Cardiac muscle cell (in vitro differentiated cells and primary cell): ENCODE results near the gene NTNG1. TPM values are rescaled to one million over a fixed set of nuclear protein-coding genes. Genes with fewer than 3 reads are reported as not detected.
A peak's percentile ranks its signal among the peaks of the same experiment; 100 is the strongest.
"Not testable (repeated sequence)": the region's sequence is repeated elsewhere in the genome, so short reads cannot be mapped to it uniquely, and the experiment has no call there.

Source experiments
- DNase-seq, 2 donors: peaks; one replicate each; pipeline versions ENCODE4 v3.0.0 to v3.0.0-alpha.2; 2010 to 2017; ENCODE audit warnings: low read depth in 1 of 2, low spot score in 1 of 2
- H3K27ac ChIP-seq: fragments of 200-600 bp; sonication (generic); 2 replicates; pipeline ENCODE4 v1.5.1; 2016
- H3K27me3 ChIP-seq: fragments of 200-600 bp; sonication (generic); 2 replicates; pipeline ENCODE4 v1.6.0; 2016; ENCODE audit warnings: control low read depth
- H3K36me3 ChIP-seq: fragments of 200-600 bp; sonication (generic); 2 replicates; pipeline ENCODE4 v1.5.1; 2016; ENCODE audit warnings: control low read depth
- H3K4me1 ChIP-seq: fragments of 200-600 bp; sonication (generic); 2 replicates; pipeline ENCODE4 v1.8.1; 2017; ENCODE audit warnings: low read depth, mild to moderate bottlenecking, mixed run types
- H3K4me3 ChIP-seq: fragments of 200-600 bp; sonication (generic); 2 replicates; pipeline ENCODE4 v1.5.1; 2016; ENCODE audit warnings: mild to moderate bottlenecking
- H3K9me3 ChIP-seq: fragments of 200-600 bp; sonication (generic); 2 replicates; pipeline ENCODE4 v1.5.1; 2017; ENCODE audit warnings: low read depth, mild to moderate bottlenecking, control low read depth
- polyA plus RNA-seq: library from polyadenylated mRNA; unstranded; fragments of >200 nt; fragmentation: Nextera tagmentation; extraction: Ambion mirVana; gene quantifications from 2 replicates; pipeline ENCODE4 v1.2.1, GENCODE V29; 2016
- total RNA-seq: library from RNA; depleted of rRNA; stranded (reverse); fragments of >200 nt; gene quantifications from 2 replicates; pipeline ENCODE4 v1.2.3, GENCODE V29; 2016
- TF ChIP-seq, protein P1 (sequence below): IDR thresholded peaks from 2 replicates; pipeline ENCODE4 v1.5.1; 2012; ENCODE audit warnings: low read depth, mild to moderate bottlenecking, low read length

Gene NTNG1
- total RNA-seq: 0.12 and 0.28 TPM in 2 replicates
- polyA plus RNA-seq: not detected in 2 replicates

DNA sequence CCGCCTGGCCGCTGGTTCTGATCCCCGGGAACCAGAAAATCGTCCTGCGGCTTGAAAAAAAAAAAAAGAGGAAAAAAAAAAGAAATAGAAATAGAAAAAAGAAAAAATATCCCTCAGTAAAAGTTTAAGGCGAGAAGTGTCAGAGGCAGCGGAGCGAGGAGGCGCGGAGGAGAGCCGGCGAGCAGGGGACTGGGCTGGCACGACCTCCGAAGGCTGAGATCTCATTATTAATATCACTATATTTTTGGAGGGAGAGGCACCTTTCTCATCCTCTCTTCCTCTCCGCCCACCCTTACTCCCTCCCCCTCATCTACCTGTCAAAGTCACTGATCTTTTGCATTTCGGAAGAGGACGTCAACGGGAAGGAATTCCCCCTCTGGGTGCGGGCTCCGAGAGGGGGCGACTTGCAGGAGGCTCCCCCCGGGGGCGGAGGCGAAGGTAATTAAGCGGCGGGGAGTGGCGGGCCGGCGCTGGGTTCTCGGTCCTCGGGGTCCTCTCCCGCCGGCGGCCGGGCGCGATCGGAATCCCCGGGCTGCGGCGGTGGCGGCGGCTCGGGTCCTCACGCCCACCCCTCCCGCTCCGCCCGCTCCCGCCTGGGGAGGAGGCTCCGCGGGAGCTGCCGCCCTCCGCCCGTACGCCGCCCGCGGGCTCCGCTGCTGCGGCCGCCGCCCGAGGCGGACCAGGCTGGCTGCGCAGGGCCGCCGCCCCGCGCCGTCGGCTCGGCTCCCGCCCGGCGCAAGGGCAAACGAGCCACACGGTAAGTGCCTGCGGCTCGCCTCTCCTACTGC lies at the start of gene NTNG1:
Gene NTNG1, plus strand, starts transcription at position 337 of the 788 bp plus-strand sequence.
- TF ChIP-seq, protein P1, sequence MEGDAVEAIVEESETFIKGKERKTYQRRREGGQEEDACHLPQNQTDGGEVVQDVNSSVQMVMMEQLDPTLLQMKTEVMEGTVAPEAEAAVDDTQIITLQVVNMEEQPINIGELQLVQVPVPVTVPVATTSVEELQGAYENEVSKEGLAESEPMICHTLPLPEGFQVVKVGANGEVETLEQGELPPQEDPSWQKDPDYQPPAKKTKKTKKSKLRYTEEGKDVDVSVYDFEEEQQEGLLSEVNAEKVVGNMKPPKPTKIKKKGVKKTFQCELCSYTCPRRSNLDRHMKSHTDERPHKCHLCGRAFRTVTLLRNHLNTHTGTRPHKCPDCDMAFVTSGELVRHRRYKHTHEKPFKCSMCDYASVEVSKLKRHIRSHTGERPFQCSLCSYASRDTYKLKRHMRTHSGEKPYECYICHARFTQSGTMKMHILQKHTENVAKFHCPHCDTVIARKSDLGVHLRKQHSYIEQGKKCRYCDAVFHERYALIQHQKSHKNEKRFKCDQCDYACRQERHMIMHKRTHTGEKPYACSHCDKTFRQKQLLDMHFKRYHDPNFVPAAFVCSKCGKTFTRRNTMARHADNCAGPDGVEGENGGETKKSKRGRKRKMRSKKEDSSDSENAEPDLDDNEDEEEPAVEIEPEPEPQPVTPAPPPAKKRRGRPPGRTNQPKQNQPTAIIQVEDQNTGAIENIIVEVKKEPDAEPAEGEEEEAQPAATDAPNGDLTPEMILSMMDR: no peak
- Histone ChIP-seq H3K4me1 (no peaks in the 10 kb centered on the region), H3K4me3 (peak within 1 kb of the TSS; percentile 27), H3K36me3 (no peaks in the 10 kb centered on the region), H3K27me3 (peaks cover 54% of the 10 kb centered on the region), H3K9me3 (no peaks in the 10 kb centered on the region), H3K27ac (no peak within 1 kb of the TSS)
- DNase-seq: peak; percentile 8 to 43

GRCh38 chr1:107091418-107091817 lies 49.4 kb upstream of the NTNG1 start:
- Histone ChIP-seq H3K4me3 (no peak overlapping the region), H3K9me3 (no peaks in the 10 kb centered on the region), H3K27me3 (no peaks in the 10 kb centered on the region), H3K4me1 (no peaks in the 10 kb centered on the region), H3K27ac (no peak overlapping the region), H3K36me3 (no peaks in the 10 kb centered on the region)
- no peak for DNase-seq
- TF ChIP-seq, protein P1: no peak

DNA sequence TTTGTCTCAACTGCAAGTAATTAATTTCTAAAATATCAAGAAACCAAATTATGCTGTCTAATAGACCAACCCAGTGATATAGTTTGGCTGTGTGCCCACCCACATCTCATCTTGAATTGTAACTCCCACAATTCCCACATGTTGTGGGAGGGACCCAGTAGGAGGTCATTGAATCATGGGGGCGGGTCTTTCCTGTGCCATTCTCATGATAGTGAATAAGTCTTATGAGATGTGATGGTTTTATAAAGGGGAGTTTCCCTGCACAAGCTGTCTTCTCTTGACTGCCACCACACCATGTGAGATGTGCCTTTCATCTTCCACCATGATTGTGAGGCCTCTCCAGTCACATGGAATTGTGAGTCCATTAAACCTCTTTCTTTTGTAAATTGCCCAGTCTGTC lies 47.4 kb upstream of the NTNG1 start:
- not testable (repeated sequence) for H3K4me1 ChIP-seq, H3K4me3 ChIP-seq, H3K9me3 ChIP-seq, H3K27me3 ChIP-seq, DNase-seq, H3K36me3 ChIP-seq, H3K27ac ChIP-seq

DNA sequence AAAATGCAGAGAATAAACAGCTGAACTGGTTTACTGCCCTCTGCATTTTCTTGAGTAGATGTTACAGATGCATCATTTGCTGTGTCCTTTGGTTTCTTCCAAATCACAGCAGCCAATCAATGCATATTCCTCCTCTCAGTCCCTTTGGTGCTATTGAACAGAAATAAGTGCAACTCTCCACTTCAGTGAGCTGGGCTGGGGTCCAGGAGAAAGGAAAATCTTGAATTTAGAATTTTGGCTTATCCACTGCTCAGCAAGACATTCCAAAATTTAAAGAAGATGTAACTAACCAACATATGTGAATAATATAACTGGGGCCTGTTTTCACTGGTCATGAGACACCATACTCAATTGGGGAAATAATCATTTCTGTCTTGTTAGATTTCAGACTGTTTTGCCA lies 45.2 kb upstream of the NTNG1 start:
- DNase-seq: no peak
- Histone ChIP-seq H3K4me1 (no peaks in the 10 kb centered on the region), H3K9me3 (no peaks in the 10 kb centered on the region), H3K36me3 (no peaks in the 10 kb centered on the region), H3K27ac (no peak overlapping the region), H3K4me3 (no peak overlapping the region), H3K27me3 (no peaks in the 10 kb centered on the region)
- TF ChIP-seq, protein P1: no peak

GRCh38 chr1:107096690-107097089 lies 44.1 kb upstream of the NTNG1 start:
- Histone ChIP-seq H3K9me3 (no peaks in the 10 kb centered on the region), H3K27me3 (no peaks in the 10 kb centered on the region), H3K4me3 (no peak overlapping the region), H3K27ac (no peak overlapping the region), H3K36me3 (no peaks in the 10 kb centered on the region), H3K4me1 (no peaks in the 10 kb centered on the region)
- DNase-seq: no peak
- TF ChIP-seq, protein P1: no peak

- Histone ChIP-seq H3K9me3 (no peaks in the 10 kb centered on the region), H3K27me3 (no peaks in the 10 kb centered on the region), H3K36me3 (no peaks in the 10 kb centered on the region), H3K4me3 (no peak overlapping the region), H3K27ac (no peak overlapping the region), H3K4me1 (no peaks in the 10 kb centered on the region)
- no peak for DNase-seq
- TF ChIP-seq, protein P1: no peak
Measured at GRCh38 chr1:107098961-107099360, 41.9 kb upstream of the NTNG1 start.
